Osteoblast (primary cell): Measurements from ENCODE around the gene PHLDB2. TPM values are rescaled to one million over a fixed set of nuclear protein-coding genes. Genes with fewer than 3 reads are reported as not detected.

Experiments used
- DNase-seq: peaks from one replicate; pipeline ENCODE4 v3.0.0; 2011; ENCODE audit warnings: low spot score, mixed read lengths; ENCODE audit not compliant: insufficient read length; ENCODE audit errors: missing footprints
- H2AFZ ChIP-seq: 2 replicates; pipeline ENCODE4 v1.6.0; 2011; ENCODE audit warnings: mild to moderate bottlenecking, low read length
- H3K27ac ChIP-seq: 2 replicates; pipeline ENCODE4 v1.5.1; 2011; ENCODE audit warnings: mild to moderate bottlenecking, low read depth, low read length, moderate library complexity
- H3K27me3 ChIP-seq: 2 replicates; pipeline ENCODE4 v1.6.0; 2012; ENCODE audit warnings: mild to moderate bottlenecking, control low read depth, inconsistent platforms, low read length, moderate library complexity; ENCODE audit not compliant: insufficient read depth
- H3K36me3 ChIP-seq: 2 replicates; pipeline ENCODE4 v1.5.1; 2011; ENCODE audit warnings: mild to moderate bottlenecking, low read length, control low read depth, moderate library complexity; ENCODE audit not compliant: insufficient read depth
- H3K4me1 ChIP-seq: 2 replicates; pipeline ENCODE4 v1.5.1; 2011; ENCODE audit warnings: mild to moderate bottlenecking, low read length, control low read depth, moderate library complexity; ENCODE audit not compliant: insufficient read depth
- H3K4me2 ChIP-seq: 2 replicates; pipeline ENCODE4 v1.6.0; 2011; ENCODE audit warnings: mild to moderate bottlenecking, low read length; ENCODE audit not compliant: insufficient read depth
- H3K4me3 ChIP-seq: fragments of 200-600 bp; sonication (generic); 3 replicates; pipeline ENCODE4 v1.5.1; 2012; ENCODE audit warnings: mild to moderate bottlenecking, low read length, inconsistent platforms; ENCODE audit not compliant: insufficient read depth
- H3K79me2 ChIP-seq: 2 replicates; pipeline ENCODE4 v1.6.0; 2012; ENCODE audit warnings: mild to moderate bottlenecking, low read length, control low read depth, inconsistent platforms; ENCODE audit not compliant: insufficient read depth
- H3K9me3 ChIP-seq: 2 replicates; pipeline ENCODE4 v1.5.1; 2011; ENCODE audit warnings: low read depth, low read length, control low read depth
- H4K20me1 ChIP-seq: 2 replicates; pipeline ENCODE4 v1.6.0; 2012; ENCODE audit warnings: mild to moderate bottlenecking, low read length, control low read depth; ENCODE audit not compliant: insufficient read depth
- total RNA-seq: library from RNA; depleted of rRNA; stranded (reverse); fragments of >200 nt; gene quantifications from 2 replicates; pipeline ENCODE4 v1.2.3, GENCODE V29; 2012
- TF ChIP-seq, protein P1 (sequence below): IDR thresholded peaks from 2 replicates; pipeline ENCODE4 v1.5.1; 2011; ENCODE audit warnings: mild to moderate bottlenecking, low read depth, low read length, moderate library complexity; ENCODE audit errors: extremely low read depth

PHLDB2 gene
- total RNA-seq, 1 donor = 107 TPM

DNA sequence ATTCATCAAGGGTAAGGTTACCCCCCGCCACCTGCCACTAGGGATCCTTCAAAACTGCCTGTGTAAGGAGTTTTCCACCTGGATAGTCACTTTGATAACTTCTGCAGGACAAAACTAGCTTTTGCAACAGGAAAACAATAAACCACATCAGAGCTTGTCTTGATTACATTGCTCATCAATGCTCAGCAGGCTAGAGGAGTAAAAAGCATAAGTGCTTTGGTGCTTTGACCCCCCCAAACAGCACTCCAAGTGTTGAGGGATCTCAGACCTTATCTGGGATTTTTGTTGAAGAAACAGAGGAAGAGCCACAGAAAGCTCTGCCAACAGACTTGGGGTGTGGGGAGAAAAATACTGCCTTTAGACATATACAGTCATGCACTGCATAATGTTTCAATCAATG lies 10.8 kb upstream of the PHLDB2 start:
- TF ChIP-seq, protein P1, sequence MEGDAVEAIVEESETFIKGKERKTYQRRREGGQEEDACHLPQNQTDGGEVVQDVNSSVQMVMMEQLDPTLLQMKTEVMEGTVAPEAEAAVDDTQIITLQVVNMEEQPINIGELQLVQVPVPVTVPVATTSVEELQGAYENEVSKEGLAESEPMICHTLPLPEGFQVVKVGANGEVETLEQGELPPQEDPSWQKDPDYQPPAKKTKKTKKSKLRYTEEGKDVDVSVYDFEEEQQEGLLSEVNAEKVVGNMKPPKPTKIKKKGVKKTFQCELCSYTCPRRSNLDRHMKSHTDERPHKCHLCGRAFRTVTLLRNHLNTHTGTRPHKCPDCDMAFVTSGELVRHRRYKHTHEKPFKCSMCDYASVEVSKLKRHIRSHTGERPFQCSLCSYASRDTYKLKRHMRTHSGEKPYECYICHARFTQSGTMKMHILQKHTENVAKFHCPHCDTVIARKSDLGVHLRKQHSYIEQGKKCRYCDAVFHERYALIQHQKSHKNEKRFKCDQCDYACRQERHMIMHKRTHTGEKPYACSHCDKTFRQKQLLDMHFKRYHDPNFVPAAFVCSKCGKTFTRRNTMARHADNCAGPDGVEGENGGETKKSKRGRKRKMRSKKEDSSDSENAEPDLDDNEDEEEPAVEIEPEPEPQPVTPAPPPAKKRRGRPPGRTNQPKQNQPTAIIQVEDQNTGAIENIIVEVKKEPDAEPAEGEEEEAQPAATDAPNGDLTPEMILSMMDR = no peak
- Histone ChIP-seq H3K79me2 (no peaks in the 10 kb centered on the region), H4K20me1 (no peaks in the 10 kb centered on the region), H3K4me3 (no peak overlapping the region), H3K27me3 (no peaks in the 10 kb centered on the region), H3K4me2 (no peak overlapping the region), H3K9me3 (no peaks in the 10 kb centered on the region), H2AFZ (no peak overlapping the region), H3K36me3 (no peaks in the 10 kb centered on the region), H3K4me1 (peaks cover 23% of the 10 kb centered on the region), H3K27ac (no peak overlapping the region)
- DNase-seq = no peak

DNA sequence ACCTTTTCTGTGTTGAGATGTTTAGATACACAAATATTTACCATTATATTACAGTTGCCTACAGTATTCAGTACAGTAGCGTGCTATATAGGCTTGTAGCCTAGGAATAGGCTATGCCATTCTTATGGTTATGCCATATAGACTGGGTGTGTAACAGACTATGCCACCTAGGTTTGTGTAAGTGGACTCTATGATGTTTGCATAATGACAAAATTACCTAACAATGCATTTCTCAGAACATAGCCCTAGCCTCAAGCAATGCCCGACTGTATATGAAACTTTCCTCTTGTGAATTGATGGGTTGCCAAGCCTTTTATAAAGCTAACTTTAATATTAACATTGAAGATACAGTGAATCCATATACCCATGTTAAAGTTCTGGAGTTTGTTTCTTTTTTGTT lies 10.3 kb upstream of the PHLDB2 start:
- no peaks in the 10 kb centered on the region for H3K36me3 ChIP-seq
- no peaks in the 10 kb centered on the region for H3K27me3 ChIP-seq
- H3K27ac ChIP-seq = no peak overlapping the region
- no peak overlapping the region for H2AFZ ChIP-seq
- TF ChIP-seq, protein P1 = no peak
- DNase-seq = no peak
- H3K4me1 ChIP-seq = peaks cover 23% of the 10 kb centered on the region
- no peak overlapping the region for H3K4me2 ChIP-seq
- H4K20me1 ChIP-seq = no peaks in the 10 kb centered on the region
- no peak overlapping the region for H3K4me3 ChIP-seq
- no peaks in the 10 kb centered on the region for H3K79me2 ChIP-seq
- H3K9me3 ChIP-seq = no peaks in the 10 kb centered on the region

DNA sequence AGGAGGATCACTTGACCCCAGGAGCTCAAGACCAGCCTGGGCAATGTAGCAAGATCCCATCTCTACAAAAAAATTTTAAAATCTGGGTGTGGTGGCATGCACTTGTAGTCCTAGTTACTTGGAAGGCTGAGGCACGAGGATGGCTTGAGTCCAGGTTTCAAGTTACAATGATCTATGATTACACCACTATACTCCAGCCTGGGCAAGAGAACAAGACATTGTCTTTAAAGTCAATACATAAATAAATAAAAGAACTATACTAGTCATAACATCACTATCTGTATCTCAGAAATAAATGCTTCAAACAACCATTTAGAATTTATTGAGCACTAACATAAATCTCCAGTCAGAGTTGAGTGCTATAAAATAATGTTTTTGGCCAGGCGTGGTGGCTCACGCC lies 8.5 kb upstream of the PHLDB2 start:
- Histone ChIP-seq H3K4me2 (no peak overlapping the region), H3K4me3 (no peak overlapping the region), H3K36me3 (no peaks in the 10 kb centered on the region), H2AFZ (no peak overlapping the region), H3K79me2 (no peaks in the 10 kb centered on the region), H3K4me1 (peaks cover 23% of the 10 kb centered on the region), H3K27me3 (no peaks in the 10 kb centered on the region), H3K9me3 (no peaks in the 10 kb centered on the region), H3K27ac (no peak overlapping the region), H4K20me1 (no peaks in the 10 kb centered on the region)
- TF ChIP-seq, protein P1 = no peak
- DNase-seq = no peak

DNA sequence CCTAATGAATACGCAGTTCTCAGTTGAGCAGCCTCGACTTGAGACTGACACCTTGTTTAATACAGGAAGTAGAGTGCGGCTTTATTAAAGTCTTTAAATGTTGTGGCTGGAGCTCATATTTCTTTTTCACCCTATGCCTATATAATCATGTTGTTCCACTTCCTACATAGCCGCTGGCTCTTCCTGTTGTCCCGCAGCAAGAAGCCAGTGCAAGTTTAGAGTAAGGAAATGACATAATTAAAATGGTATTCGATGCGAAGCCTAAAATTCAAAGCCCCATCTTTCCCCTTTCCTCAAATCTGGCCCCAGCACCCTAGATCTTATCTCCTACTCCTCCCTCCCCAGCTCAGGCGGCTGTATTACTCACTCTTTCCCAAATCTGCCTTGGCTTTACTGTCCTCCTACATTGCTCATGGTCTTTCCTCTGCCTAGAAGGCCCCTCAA lies 7.5 kb upstream of the PHLDB2 start:
- Histone ChIP-seq H3K4me3 (no peak overlapping the region), H3K27ac (peak overlapping the region; percentile 72)

More for the DNA sequence above, 7.5 kb upstream of the PHLDB2 start:
- no peaks in the 10 kb centered on the region for H4K20me1 ChIP-seq
- peaks cover 15% of the 10 kb centered on the region for H3K4me1 ChIP-seq
- peak; percentile 71 for DNase-seq
- no peaks in the 10 kb centered on the region for H3K9me3 ChIP-seq
- H3K4me2 ChIP-seq = peak overlapping the region; percentile 38
- no peaks in the 10 kb centered on the region for H3K27me3 ChIP-seq
- peak overlapping the region; percentile 69 for H2AFZ ChIP-seq
- H3K36me3 ChIP-seq = no peaks in the 10 kb centered on the region
- no peaks in the 10 kb centered on the region for H3K79me2 ChIP-seq
- TF ChIP-seq, protein P1 = no peak
